Glutamatergic neuron (in vitro differentiated cells): ENCODE results near the gene SGPP2. TPM values are rescaled to one million over a fixed set of nuclear protein-coding genes. Genes with fewer than 3 reads are reported as not detected.
A peak's percentile ranks its signal among the peaks of the same experiment; 100 is the strongest.

ENCODE experiments used
- DNase-seq: peaks from one replicate; pipeline ENCODE4 v3.0.0; 2022
- H3K27ac Mint-ChIP-seq: one replicate; pipeline ENCODE4 v1.8.0; 2020; ENCODE audit warnings: mild to moderate bottlenecking, mixed read lengths, inconsistent platforms; ENCODE audit not compliant: unreplicated experiment
- H3K27me3 Mint-ChIP-seq: one replicate; pipeline ENCODE4 v1.8.0; 2020; ENCODE audit warnings: mild to moderate bottlenecking, moderate library complexity, mixed read lengths, inconsistent platforms; ENCODE audit not compliant: unreplicated experiment
- H3K36me3 Mint-ChIP-seq: one replicate; pipeline ENCODE4 v1.8.0; 2020; ENCODE audit warnings: mild to moderate bottlenecking, mixed read lengths, inconsistent platforms; ENCODE audit not compliant: unreplicated experiment
- H3K4me1 Mint-ChIP-seq: one replicate; pipeline ENCODE4 v1.8.0; 2020; ENCODE audit warnings: mild to moderate bottlenecking, low read depth, mixed read lengths, inconsistent platforms; ENCODE audit not compliant: unreplicated experiment
- H3K4me3 Mint-ChIP-seq: one replicate; pipeline ENCODE4 v1.8.0; 2020; ENCODE audit warnings: mild to moderate bottlenecking, mixed read lengths, inconsistent platforms; ENCODE audit not compliant: unreplicated experiment
- H3K9me3 Mint-ChIP-seq: one replicate; pipeline ENCODE4 v1.8.0; 2020; ENCODE audit warnings: mild to moderate bottlenecking, moderate library complexity, mixed read lengths, inconsistent platforms; ENCODE audit not compliant: unreplicated experiment
- CTCF ChIP-seq: fragments of 200-600 bp; sonication (generic); IDR thresholded peaks from one replicate; pipeline ENCODE4 v1.5.0; 2021; ENCODE audit not compliant: partially characterized antibody, unreplicated experiment
- total RNA-seq: library from RNA; stranded (reverse); fragmentation: NEBNext Ultra II Directional; extraction: Animal tissue kit (Norgen Biotek cat#: 25700); gene quantifications from one replicate; pipeline ENCODE4 v1.2.1, GENCODE V29; 2021; ENCODE audit not compliant: unreplicated experiment

Gene SGPP2
- total RNA-seq, 1 donor from 2014 or later, result 2.1 TPM

- no peak for DNase-seq
- no peak for TF ChIP-seq CTCF
- H3K4me3 Mint-ChIP-seq, result no peak overlapping the region
- peaks cover 5% of the 10 kb centered on the region for H3K4me1 Mint-ChIP-seq
- H3K27ac Mint-ChIP-seq, result no peak overlapping the region
- H3K27me3 Mint-ChIP-seq, result no peaks in the 10 kb centered on the region
- H3K9me3 Mint-ChIP-seq, result no peaks in the 10 kb centered on the region
- H3K36me3 Mint-ChIP-seq, result peaks cover under 1% of the 10 kb centered on the region
These were observed 32.5 kb upstream of the SGPP2 start for GRCh38 chr2:222391743-222392285.

GRCh38 chr2:222393733-222394267, 30.5 kb upstream of the SGPP2 start:
- Mint-ChIP-seq H3K36me3 (peaks cover 5% of the 10 kb centered on the region), H3K4me1 (peaks cover 16% of the 10 kb centered on the region), H3K27me3 (no peaks in the 10 kb centered on the region), H3K4me3 (no peak overlapping the region), H3K9me3 (no peaks in the 10 kb centered on the region), H3K27ac (no peak overlapping the region)
- TF ChIP-seq CTCF, result no peak
- DNase-seq, result no peak

GRCh38 chr2:222398446-222398885, 25.9 kb upstream of the SGPP2 start:
- Mint-ChIP-seq H3K27ac (peak overlapping the region; percentile 99), H3K36me3 (peaks cover 5% of the 10 kb centered on the region), H3K4me3 (peak overlapping the region; percentile 67), H3K4me1 (peaks cover 15% of the 10 kb centered on the region), H3K9me3 (no peaks in the 10 kb centered on the region), H3K27me3 (no peaks in the 10 kb centered on the region)
- DNase-seq, result no peak
- no peak for TF ChIP-seq CTCF

GRCh38 chr2:222399038-222399783, 25.1 kb upstream of the SGPP2 start:
- Mint-ChIP-seq H3K27me3 (no peaks in the 10 kb centered on the region), H3K27ac (peak overlapping the region; percentile 99)

More at GRCh38 chr2:222399038-222399783, 25.1 kb upstream of the SGPP2 start:
- Mint-ChIP-seq H3K9me3 (no peaks in the 10 kb centered on the region), H3K4me3 (peak overlapping the region; percentile 67), H3K4me1 (peaks cover 15% of the 10 kb centered on the region), H3K36me3 (peaks cover 5% of the 10 kb centered on the region)
- DNase-seq, result no peak
- no peak for TF ChIP-seq CTCF
